GM12873 (cell line): ENCODE measurements around the gene ATP2B3.

ENCODE experiments used
- TF ChIP-seq, protein P1 (sequence below): IDR thresholded peaks from 2 replicates; pipeline ENCODE4 v1.5.1; 2012; ENCODE audit warnings: low read depth, mild to moderate bottlenecking, moderate library complexity, low read length, control low read depth; ENCODE audit not compliant: insufficient read depth; ENCODE audit errors: missing control alignments

The ATP2B3 gene

DNA sequence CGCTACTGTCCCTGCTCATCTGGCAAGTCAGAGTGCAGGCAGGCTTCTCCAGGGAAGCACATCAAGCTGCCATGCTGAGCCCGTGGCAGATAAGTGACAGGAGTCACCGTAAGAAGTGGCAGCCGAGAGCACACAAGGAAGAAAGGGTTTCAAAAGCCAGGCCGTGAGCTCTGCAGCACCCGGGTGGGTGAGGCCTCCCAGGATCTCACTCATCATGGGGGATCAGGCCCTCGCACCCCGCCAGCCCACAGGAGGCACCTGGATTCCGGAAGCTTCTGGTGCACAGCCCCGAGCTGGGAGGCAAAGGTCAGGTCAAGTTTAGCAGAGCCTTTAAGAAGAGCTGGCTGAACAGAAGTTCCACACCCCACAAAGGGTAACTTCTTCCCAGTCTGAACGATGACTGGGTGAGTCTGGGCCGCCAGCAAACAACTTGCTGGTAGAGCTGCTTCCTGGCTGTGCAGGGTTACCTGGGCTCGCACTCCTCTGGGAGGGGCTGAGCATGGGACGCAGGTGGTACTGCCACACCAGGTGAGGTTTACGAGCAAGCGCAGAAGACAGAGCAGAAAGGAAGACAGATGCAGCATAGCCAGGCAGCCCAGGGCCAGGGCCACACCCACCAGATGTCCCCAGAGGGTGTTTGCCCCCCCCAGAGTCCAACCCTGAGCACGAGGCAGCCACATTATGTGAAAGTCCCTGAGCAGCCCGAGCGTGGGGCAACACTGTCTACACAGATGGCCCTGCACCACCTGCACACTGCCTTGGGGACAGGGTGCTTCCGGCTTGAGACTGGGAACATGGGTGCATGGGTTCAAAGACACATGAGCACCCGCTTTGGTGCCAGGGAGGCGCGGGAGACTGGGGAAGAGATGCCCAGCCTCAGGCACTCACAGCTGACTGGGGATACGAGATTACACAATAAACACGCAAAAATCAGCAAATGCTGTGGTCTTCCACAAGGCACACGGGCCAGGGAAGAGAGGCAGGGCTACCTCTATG is 73.8 kb downstream of the ATP2B3 start:
- TF ChIP-seq, protein P1, sequence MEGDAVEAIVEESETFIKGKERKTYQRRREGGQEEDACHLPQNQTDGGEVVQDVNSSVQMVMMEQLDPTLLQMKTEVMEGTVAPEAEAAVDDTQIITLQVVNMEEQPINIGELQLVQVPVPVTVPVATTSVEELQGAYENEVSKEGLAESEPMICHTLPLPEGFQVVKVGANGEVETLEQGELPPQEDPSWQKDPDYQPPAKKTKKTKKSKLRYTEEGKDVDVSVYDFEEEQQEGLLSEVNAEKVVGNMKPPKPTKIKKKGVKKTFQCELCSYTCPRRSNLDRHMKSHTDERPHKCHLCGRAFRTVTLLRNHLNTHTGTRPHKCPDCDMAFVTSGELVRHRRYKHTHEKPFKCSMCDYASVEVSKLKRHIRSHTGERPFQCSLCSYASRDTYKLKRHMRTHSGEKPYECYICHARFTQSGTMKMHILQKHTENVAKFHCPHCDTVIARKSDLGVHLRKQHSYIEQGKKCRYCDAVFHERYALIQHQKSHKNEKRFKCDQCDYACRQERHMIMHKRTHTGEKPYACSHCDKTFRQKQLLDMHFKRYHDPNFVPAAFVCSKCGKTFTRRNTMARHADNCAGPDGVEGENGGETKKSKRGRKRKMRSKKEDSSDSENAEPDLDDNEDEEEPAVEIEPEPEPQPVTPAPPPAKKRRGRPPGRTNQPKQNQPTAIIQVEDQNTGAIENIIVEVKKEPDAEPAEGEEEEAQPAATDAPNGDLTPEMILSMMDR = no peak

- TF ChIP-seq, protein P1 = no peak
Measured at GRCh38 chrX:153592091-153592833, 74.8 kb downstream of the ATP2B3 start.

DNA sequence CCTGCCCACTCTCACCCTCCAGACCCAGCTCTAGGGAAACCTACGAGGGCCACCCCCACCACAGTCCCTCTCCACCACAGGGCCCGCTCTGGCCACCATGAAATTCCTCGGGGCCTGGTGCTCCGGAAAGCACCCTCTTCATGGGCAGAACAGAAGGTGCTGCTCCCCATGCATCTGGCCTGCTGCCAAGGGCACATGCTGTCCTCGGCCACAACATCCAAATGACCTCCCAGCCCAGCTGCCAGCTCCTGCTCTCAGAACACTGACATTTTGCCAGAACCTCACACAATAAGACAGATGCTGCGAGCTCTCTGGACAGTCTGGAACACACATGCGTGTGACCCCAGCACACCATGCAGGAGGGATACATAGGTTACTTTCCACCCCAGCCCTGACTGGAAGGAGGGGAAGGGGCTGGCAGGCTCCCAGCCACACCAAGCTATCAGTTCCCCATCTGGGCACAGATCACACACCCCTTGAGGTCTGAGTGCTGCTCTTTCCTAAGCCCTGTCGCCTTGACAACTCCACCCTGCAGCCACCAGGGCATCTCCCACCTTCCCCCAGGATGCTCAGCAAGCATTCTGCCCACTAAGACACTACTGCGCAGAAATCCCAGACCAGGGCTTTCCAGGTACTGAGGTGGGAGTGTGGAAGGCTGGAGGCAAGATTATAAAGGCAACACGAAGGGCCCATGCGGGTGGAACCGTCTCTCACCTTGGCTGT is 75.7 kb downstream of the ATP2B3 start:
- TF ChIP-seq, protein P1 = no peak

GRCh38 chrX:153593811-153594500 is 76.5 kb downstream of the ATP2B3 start:
- TF ChIP-seq, protein P1 = no peak

GRCh38 chrX:153595387-153595786 is 77.9 kb downstream of the ATP2B3 start:
- TF ChIP-seq, protein P1 = no peak

GRCh38 chrX:153595859-153596857 is 78.7 kb downstream of the ATP2B3 start:
- TF ChIP-seq, protein P1 = no peak
